ENCODE results near the gene GM2A.

The GM2A gene

GRCh38 chr5:151252762-151253604 lies at the start of gene GM2A:
TSS of gene GM2A (plus strand) at chr5:151253185. CDS start at chr5:151253217, 32 bp downstream.
- peak; percentile 99 for DNase-seq

- no peak for DNase-seq
Observed at GRCh38 chr5:151204051-151204450, 48.9 kb upstream of the GM2A start.

- no peak for DNase-seq
Observed at GRCh38 chr5:151205411-151205810, 47.6 kb upstream of the GM2A start.

GRCh38 chr5:151208481-151208914 lies 44.5 kb upstream of the GM2A start:
- no peak for DNase-seq

- no peak for DNase-seq
Observed at GRCh38 chr5:151212406-151212798, 40.6 kb upstream of the GM2A start.

GRCh38 chr5:151213803-151214613 lies 39.0 kb upstream of the GM2A start:
- peak; percentile 89 for DNase-seq

GRCh38 chr5:151214614-151215545 lies 38.1 kb upstream of the GM2A start:
- DNase-seq, result peak; percentile 83

GRCh38 chr5:151215546-151215880 lies 37.5 kb upstream of the GM2A start:
- no peak for DNase-seq

- DNase-seq, result no peak
Observed at GRCh38 chr5:151216781-151217180, 36.2 kb upstream of the GM2A start.

GRCh38 chr5:151218177-151218576 lies 34.8 kb upstream of the GM2A start:
- DNase-seq, result no peak

GRCh38 chr5:151219138-151219537 lies 33.8 kb upstream of the GM2A start:
- no peak for DNase-seq

- DNase-seq, result no peak
Observed at GRCh38 chr5:151219789-151220188, 33.2 kb upstream of the GM2A start.

GRCh38 chr5:151221574-151221973 lies 31.4 kb upstream of the GM2A start:
- DNase-seq, result no peak

GRCh38 chr5:151222054-151222789 lies 30.8 kb upstream of the GM2A start:
- no peak for DNase-seq

- DNase-seq, result peak; percentile 60
Observed at GRCh38 chr5:151222790-151223446, 30.1 kb upstream of the GM2A start.

- peak; percentile 60 for DNase-seq
Observed at GRCh38 chr5:151223447-151224264, 29.3 kb upstream of the GM2A start, which contains the start of gene CCDC69. TSS of gene CCDC69 (minus strand) at chr5:151224092. CDS start at chr5:151223970, 122 bp downstream.

- DNase-seq, result no peak
Observed at GRCh38 chr5:151224372-151224771, 28.6 kb upstream of the GM2A start.

GRCh38 chr5:151225071-151225470 lies 27.9 kb upstream of the GM2A start:
- DNase-seq, result no peak

GRCh38 chr5:151225475-151225874 lies 27.5 kb upstream of the GM2A start:
- no peak for DNase-seq

GRCh38 chr5:151227918-151228447 lies 25.0 kb upstream of the GM2A start:
- no peak for DNase-seq
